ENCODE measurements around the gene PHF21B.

Gene PHF21B

GRCh38 chr22:44890416-44891292 is 119.2 kb downstream of the PHF21B start:
- no peak for DNase-seq

GRCh38 chr22:44889255-44889878 is 120.4 kb downstream of the PHF21B start:
- no peak for DNase-seq

- DNase-seq = no peak
Observed at GRCh38 chr22:44888491-44889254, 121.1 kb downstream of the PHF21B start.

- DNase-seq = no peak
Observed at GRCh38 chr22:44887941-44888366, 121.9 kb downstream of the PHF21B start.

GRCh38 chr22:44885806-44886360 is 123.9 kb downstream of the PHF21B start:
- DNase-seq = no peak

GRCh38 chr22:44884968-44885805 is 124.6 kb downstream of the PHF21B start:
- DNase-seq = no peak

GRCh38 chr22:44884562-44884961 is 125.2 kb downstream of the PHF21B start:
- no peak for DNase-seq

- no peak for DNase-seq
Observed at GRCh38 chr22:44883011-44883421, 126.8 kb downstream of the PHF21B start.

- DNase-seq = no peak
Observed at GRCh38 chr22:44882226-44882905, 127.4 kb downstream of the PHF21B start.

GRCh38 chr22:44881624-44882023 is 128.2 kb downstream of the PHF21B start:
- no peak for DNase-seq

- DNase-seq = no peak
Observed at GRCh38 chr22:44880610-44881290, 129.1 kb downstream of the PHF21B start.

- no peak for DNase-seq
Observed at GRCh38 chr22:44879301-44879680, 130.5 kb downstream of the PHF21B start.

- no peak for DNase-seq
Observed at GRCh38 chr22:44878483-44879300, 131.1 kb downstream of the PHF21B start.

GRCh38 chr22:44876921-44877320 is 132.9 kb downstream of the PHF21B start:
- DNase-seq = no peak

GRCh38 chr22:44871782-44872181 is 138.0 kb downstream of the PHF21B start:
- no peak for DNase-seq

GRCh38 chr22:44870021-44870420 is 139.8 kb downstream of the PHF21B start:
- DNase-seq = no peak

GRCh38 chr22:44869196-44869595 is 140.6 kb downstream of the PHF21B start:
- no peak for DNase-seq

- no peak for DNase-seq
Observed at GRCh38 chr22:44865193-44866057, 144.4 kb downstream of the PHF21B start.

Data from NCI-H446 treated with DMSO at 0.1 percent for 48 hours (cell line).